ENCODE measurements around the gene NMRK2.
A peak's percentile ranks its signal among the peaks of the same experiment; 100 is the strongest.

Gene NMRK2

DNA sequence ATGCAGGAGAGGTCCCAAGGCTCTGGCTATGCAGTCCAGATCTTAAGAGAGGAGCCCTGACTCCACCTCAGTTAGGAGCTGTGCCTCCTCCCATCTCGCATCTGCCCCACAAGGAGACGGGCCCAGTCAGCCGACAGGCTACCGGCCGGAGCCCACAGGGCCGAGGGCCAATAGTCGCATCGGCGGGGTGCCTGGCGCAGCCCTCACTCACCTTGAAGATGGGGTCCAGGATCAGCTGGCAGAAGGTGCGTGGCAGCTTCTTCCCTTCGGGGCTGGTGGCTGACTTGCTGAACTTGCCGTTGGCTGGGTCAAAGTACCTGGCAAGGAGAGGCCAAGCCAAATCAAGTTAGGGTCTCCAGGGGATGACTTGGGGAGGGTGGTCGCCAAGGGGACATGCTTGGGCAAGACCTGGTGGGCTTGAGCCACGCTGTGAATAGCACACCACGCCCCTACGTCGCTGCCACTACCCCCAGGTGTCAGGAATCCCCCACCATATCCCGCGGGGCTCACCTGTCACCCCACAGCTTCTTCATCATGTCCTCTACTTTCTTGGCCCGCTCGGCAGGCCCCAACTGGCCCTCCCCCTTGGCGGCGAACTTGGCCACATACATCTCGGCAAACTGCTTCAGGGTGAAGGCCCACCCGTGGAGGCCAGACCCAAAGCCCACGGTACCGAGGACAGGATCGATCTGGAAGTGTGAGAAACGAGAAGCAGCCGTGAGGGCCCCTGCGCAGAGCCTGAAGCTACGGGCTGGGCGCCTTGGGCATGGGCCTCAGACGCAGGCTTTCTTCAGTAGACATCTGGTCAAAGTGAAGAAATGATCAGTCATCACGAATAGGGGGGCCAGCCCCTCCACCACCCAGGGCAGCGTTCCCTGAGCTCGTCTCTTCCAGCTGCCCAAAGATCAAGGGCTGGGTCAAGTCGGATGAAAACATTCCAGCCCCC is 49.1 kb downstream of the NMRK2 start:
- no peak for DNase-seq

DNA sequence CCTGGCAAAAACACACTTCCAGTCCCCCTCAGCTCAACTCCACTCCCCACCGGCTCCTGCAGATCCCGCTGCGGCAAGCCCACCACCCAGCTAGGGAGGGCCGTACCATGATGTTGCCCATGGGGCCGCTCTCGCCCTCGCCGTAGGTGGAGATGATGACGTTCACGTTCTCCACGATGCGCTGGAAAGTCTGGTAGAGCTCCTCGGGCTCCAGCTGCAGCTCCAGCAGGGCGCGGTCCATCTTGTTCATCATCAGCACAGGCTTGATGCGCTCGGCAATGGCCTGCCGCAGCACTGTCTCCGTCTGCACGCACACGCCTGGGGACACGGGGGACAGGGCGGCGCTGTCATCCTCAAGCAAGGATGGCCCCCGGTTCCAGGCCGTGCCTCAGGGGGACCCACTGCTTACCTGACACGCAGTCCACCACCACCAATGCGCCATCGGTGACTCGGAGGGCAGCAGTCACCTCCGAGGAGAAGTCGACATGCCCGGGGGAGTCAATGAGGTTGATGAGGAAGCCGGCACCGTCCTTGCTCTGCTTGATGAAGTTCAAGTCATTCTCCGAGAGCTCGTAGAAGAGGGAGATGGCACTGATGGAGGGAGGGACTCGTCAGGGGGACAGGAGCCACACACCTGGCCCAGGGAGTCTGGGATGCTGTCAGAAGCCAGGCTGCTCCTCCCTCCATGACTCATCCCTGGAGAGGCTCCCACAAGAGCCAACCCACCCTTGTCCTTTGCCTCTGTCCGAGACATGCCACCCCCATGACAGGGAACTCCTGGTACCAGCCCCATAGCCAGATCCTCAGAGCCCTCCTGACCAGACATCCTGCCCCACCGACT is 50.1 kb downstream of the NMRK2 start:
- no peak for DNase-seq

DNA sequence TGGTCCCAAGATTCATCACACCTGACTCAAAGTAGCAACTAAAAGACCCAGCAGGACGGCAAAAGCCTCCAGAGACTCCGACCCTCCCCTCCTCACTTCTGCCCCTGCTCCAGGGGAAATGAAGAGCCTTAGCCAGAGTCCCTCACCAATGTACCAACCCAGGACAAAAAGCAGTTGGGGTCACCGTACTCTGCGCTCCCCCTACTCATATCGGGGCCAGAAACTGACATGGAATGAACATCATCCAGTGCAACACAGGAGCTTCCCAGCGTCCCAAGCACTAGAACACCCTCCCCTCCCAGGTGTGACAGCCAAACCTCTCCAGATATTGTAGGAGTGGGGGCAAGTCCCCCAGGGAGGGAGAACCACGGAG is 50.7 kb downstream of the NMRK2 start:
- DNase-seq, result no peak

DNA sequence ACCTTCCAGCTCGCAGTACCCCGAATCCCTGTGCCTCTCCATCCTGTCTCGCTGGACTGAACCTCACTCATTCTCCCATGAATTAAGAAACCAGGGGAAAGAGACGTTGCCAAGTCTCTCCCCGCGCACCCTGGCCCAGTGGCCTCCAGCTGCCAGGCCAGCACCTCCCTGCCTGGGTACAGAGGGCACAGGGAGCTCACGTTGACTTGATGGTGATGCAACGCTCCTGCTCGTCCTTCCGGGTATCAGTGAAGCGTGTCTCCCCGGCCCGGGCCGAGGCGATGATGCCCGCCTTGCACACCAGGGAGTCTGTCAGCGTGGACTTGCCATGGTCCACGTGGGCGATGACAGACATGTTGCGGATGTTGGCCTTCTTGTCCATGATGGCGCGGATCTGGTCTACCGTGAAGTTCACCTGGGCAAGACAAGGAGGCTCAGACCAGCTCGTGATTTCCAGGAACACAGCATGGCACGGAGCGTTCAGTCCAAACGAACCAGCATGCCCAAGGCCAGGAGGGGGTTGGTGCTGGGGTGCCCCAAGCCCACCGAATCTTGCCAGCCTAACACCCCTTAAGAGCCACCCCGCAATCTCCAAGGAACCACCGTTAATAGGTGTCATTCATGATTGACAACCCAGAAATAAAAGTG is 51.2 kb downstream of the NMRK2 start:
- no peak for DNase-seq

DNA sequence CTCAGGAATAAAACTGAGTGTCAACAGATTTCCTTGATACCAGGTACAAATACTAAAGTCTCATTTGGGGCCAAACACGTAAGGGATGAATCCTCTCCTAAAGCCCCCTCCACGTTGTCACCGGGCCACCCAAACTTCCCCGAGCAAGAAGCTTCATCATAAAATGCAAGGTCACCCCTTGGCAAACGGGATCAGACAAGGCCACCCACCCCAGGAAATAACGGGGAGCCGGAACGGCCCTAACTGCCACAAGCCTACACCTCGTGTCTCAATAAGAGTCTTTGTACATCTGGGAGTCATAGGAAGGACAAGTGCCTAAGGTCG is 51.7 kb downstream of the NMRK2 start:
- DNase-seq, result no peak

DNA sequence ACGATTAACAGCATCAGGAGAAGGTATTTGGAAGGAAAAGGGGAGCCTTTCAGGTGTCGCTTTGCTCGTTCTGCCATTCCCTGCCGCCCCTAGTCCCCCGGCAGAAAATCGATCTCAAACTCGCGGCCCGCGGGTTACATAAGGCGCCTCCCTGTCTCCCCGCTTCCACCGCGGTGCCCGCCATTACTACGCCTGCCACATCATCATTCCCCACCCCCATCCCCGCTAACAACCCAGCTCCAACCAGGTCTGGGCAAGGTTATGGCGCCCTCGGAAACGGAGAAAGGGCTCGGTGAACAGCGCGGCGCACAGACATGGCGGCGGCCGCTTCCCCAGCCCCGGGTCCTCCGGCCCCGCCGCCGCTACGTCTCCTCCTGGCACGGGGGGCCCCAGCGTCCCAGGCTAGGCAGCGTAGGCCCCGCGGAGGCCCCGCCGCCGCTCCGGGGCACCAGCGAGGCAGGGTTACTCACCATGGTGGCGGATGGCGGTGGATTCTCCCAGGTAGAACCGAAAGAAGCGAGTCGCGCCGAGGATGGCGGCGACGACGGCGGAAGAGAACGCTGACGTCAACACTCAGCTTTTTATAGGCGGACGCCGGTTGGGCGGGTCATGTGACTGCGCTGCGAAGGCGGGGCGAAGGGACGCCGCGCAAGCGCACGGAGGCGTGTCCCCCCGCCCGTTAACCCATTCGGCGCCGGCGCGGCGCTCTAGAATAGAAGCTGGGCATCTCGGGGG is 52.2 kb downstream of the NMRK2 start, which contains the start of gene EEF2:
EEF2 (minus strand) TSS at position 556 of the 735 bp plus-strand sequence; CDS start at position 473, 83 bp downstream.
- peak; percentile 87 to 88 for DNase-seq

DNA sequence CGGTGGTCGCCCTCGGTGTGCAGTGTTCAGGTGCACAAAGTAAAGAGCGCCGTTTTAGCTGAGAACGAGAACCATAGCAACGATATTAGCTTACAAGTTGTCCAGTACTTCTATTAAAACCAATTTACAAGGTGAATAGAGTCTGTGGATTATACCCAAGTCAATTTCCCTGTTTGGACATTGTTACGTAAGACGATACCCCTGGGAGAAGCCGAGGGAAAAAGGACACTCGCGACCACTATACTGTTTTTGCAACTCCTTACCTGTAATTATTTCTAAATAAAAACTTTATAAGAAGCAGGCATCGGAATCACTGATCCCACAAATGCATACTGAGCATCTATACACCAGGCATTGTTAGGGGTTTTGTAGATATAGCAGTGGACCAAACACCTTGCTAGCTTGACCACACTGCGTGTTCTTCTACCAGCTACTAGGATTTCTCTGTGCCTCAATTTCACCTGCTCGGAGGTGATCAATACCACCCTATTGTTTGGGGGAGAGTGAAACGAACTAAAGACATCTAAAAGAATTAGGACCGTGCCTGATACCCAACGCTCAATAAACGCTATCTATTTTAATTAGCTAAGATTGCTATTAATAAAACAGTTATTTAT is 52.9 kb downstream of the NMRK2 start:
- DNase-seq, result no peak

DNA sequence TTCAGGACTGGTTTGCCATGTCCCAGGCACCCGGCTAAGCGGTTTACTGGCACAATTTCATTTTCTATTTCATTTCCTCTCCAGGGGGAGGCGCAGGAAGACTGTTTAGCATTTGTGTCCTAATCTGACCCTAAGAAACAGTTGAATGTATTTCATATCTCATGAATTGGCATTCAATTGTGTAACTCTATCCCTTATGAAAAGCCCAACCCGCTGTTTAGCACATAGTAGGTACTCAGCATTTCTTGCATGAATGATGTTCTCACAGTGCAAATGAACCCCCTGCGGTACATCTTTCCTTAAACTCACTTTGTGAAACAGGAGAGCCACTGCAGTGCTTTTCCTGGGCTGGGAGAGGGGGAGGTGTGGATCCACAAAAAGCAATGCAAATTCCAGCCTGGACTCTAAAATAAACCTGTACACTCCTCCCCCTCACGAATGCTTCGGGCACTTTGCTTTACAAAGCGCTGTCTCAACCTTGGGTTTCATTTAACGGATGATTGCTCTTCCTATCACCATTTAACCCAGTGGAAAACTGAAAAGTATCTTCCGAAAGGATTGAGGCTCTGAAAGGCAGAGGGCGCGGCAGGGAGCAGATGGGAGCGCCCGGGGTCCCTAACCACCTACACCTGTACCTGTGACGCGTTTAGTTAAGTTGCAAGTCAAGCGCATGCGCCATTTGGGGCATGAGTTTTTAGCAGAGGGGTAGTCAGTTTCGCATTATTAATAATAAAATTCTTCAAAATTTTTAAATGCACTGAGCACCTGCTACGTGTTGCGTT is 53.6 kb downstream of the NMRK2 start:
- DNase-seq, result no peak

DNA sequence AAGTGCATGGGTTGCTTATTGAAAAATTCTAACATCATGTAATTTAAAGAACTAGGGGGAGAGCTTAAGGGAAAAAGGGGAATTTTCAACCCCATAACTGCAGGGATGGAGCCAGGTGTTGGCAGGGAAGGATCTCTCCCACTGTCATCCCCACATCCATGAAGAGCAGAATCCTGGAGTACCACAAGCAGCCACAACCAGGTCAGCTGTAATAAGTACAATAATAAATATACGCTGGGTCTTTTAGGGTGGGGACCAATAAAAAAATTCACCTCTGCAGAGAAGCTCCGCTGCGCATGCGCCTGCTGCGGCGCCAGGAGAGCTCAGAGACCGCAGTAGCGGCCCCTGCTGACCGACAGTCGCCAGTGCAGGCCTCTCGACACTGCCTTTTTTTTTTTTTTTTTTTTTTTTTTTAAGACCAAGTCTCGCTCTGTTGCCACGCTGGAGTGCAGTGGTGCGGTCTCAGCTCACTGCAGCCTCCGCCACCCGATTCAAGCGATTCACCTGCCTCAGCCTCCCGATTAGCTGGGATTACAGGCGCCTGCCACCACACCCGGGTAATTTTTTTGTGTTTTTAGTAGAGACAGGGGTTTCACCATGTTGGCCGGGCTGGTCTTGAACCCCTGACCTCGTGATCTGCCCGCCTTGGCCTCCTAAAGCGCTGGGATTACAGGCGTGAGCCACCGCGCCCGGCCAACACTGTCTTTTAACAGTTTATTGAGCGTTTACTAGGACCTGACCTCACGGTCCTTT is 54.9 kb downstream of the NMRK2 start:
- peak; percentile 84 to 86 for DNase-seq

DNA sequence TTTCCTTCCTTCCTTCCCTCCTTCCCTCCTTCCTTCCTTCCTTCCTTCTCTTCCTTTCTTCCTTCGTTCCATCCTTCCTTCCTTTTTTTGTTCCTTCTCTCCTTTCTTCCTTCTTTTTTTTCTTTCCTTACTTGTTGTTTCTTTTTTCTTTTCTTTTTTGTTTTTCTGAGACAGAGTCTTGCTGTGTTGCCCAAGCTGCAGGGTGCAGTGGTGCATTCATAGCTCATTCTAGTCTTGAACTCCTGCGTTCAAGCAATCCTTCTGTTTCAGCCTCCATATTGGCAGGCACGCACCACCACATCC is 57.9 kb downstream of the NMRK2 start:
- no peak for DNase-seq

Measured in activated CD4-positive, alpha-beta T cell treated with anti-CD3 and anti-CD28 coated beads, Interleukin-2, amount 50 U/mL, for 4 hours (primary cell).